GM19395 (cell line): ENCODE results near the gene FAM24B.

Experiments
- ATAC-seq: cut with Tn5 transposase; IDR thresholded peaks from one replicate; pipeline ENCODE4 v1.9.1; 2021; ENCODE audit warnings: mild to moderate bottlenecking, moderate library complexity; ENCODE audit not compliant: unreplicated experiment

FAM24B gene

GRCh38 chr10:122828716-122829255, 50.6 kb downstream of the FAM24B start:
- no peak for ATAC-seq

- no peak for ATAC-seq
Observed at GRCh38 chr10:122827302-122827701, 52.1 kb downstream of the FAM24B start.

GRCh38 chr10:122822973-122823690, 56.2 kb downstream of the FAM24B start:
- no peak for ATAC-seq

GRCh38 chr10:122821808-122822207, 57.6 kb downstream of the FAM24B start:
- no peak for ATAC-seq

- no peak for ATAC-seq
Observed at GRCh38 chr10:122815458-122815857, 63.9 kb downstream of the FAM24B start.

GRCh38 chr10:122814493-122814892, 64.9 kb downstream of the FAM24B start:
- ATAC-seq = no peak

GRCh38 chr10:122812751-122813150, 66.6 kb downstream of the FAM24B start:
- ATAC-seq = no peak

- no peak for ATAC-seq
Observed at GRCh38 chr10:122802282-122802681, 77.1 kb downstream of the FAM24B start.
